Heart left ventricle (tissue), 13 donors: ENCODE results near the gene COQ5.

Experiments used
- POLR2A ChIP-seq, 2 donors: fragments of 450-650 bp; IDR thresholded peaks; one replicate each; pipeline ENCODE4 v1.6.1; 2017; ENCODE audit warnings: antibody characterized with exemption in 2 of 2, mild to moderate bottlenecking in 2 of 2, moderate library complexity in 2 of 2
- TF ChIP-seq, protein P1 (sequence below), 12 donors: fragments of 200-600 bp; sonication (generic) in 4 of 12; IDR thresholded peaks; one replicate each; pipeline versions ENCODE4 v1.5.0 to v1.8.0; 2018 to 2022; ENCODE audit warnings: antibody characterized with exemption in 12 of 12, mild to moderate bottlenecking in 5 of 12
- donor health status: ischemic (EF 13 %, LVEDD 7.1; RV severe dilation, severe dysfunction).
- donor health status: DM: no; HTN: yes; CAD: no.
- donor health status: DM: no; HTN: no; CAD: no.
- donor health status: ischemic (EF 25% LVEDD 6.9; RV normal size, moderate dysfunction).
- donor health status: ischemic (EF 25% LVEDD 5.7; RV mildly dilated, moderate dysfunction).
- donor health status: ischemic (EF 35%, LVEDD 5.7; RV mildly dilated, moderate dysfunction).
- donor health status: nonischemic (EF 11% LVEDD 7.7; RV severe dilation, severe dysfunction).
- donor health status: DM: yes; HTN: yes; CAD: no.
- donor health status: PGD.
- donor health status: ischemic (EF 29% LVEDD 5.4; RV normal size, mild dysfunction).
- donor health status: nonischemic (EF 23%, LVEDD 6.1; RV moderate dilation, normal function).

DNA sequence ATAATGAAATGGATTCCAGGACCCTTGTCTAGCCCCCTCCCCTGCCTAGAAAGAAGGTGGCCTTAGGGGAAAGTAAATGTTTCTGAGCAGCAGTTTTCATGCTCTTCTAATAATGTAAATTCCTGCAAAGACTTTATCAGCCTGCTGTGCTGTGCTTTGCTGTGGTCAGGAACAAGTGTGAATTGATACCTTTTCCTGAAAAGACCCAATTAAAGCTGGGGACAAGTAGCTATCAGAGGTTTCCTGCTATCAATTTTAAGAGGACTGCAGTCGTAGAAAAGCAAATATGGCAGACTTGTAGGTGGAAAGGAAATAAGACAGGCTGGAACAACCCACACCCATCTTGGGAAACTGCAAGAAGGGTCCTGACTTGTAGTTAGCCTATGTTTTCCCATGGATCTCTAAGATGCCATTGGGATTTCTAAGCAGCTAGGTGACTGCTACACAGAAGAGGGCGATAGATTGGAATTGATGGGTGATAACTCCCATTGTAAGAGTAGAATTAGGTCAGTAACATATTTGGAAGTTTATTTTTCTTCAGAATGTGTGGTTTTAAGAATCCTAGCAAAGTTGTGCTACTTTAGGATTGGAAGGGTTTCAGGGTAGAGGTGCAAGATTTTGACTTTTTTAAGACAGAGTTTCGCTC, 30.0 kb downstream of the COQ5 start:
- TF ChIP-seq, protein P1, sequence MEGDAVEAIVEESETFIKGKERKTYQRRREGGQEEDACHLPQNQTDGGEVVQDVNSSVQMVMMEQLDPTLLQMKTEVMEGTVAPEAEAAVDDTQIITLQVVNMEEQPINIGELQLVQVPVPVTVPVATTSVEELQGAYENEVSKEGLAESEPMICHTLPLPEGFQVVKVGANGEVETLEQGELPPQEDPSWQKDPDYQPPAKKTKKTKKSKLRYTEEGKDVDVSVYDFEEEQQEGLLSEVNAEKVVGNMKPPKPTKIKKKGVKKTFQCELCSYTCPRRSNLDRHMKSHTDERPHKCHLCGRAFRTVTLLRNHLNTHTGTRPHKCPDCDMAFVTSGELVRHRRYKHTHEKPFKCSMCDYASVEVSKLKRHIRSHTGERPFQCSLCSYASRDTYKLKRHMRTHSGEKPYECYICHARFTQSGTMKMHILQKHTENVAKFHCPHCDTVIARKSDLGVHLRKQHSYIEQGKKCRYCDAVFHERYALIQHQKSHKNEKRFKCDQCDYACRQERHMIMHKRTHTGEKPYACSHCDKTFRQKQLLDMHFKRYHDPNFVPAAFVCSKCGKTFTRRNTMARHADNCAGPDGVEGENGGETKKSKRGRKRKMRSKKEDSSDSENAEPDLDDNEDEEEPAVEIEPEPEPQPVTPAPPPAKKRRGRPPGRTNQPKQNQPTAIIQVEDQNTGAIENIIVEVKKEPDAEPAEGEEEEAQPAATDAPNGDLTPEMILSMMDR (IDR thresholded peaks at IDR 0.05) = no peak
- TF ChIP-seq POLR2A (IDR thresholded peaks at IDR 0.05) = no peak
